OCI-LY7 (cell line): ENCODE data around the gene CNP. TPM values are rescaled to one million over a fixed set of nuclear protein-coding genes. Genes with fewer than 3 reads are reported as not detected.

Experiments used
- BruUV-seq: library from RNA; stranded (reverse); fragments of 400-500 nt; replicated peaks from 2 replicates; lab custom pipeline; 2021; lab: Mats Ljungman, UMichigan
- CTCF ChIA-PET: fragments of 300-600 bp; sonication (Branson Sonifier 250); formaldehyde crosslinking; loops from one replicate; lab custom pipeline; 2022; ENCODE audit warnings: antibody characterized with exemption; ENCODE audit not compliant: unreplicated experiment; lab: Charles Lee
- POLR2A ChIA-PET: fragments of 300-600 bp; sonication (Branson Sonifier 250); formaldehyde crosslinking; loops from one replicate; lab custom pipeline; 2022; ENCODE audit warnings: antibody characterized with exemption; lab: Charles Lee
- DNase-seq: peaks from one replicate; pipeline ENCODE4 v3.0.0-alpha.2; 2015; ENCODE audit warnings: low spot score
- H2AFZ ChIP-seq: fragments of 200-600 bp; sonication (generic), shearing (Covaris generic); 2 replicates; pipeline ENCODE4 v1.6.1; 2014; ENCODE audit warnings: mild to moderate bottlenecking, antibody characterized with exemption, low read length, moderate library complexity
- H3K27ac ChIP-seq: fragments of 200-600 bp; sonication (generic); 2 replicates; pipeline ENCODE4 v1.5.1; 2014; ENCODE audit warnings: mixed run types, low read depth, mild to moderate bottlenecking, moderate library complexity, low read length, inconsistent platforms; ENCODE audit not compliant: poor library complexity, severe bottlenecking
- H3K36me3 ChIP-seq: fragments of 200-600 bp; sonication (generic); 2 replicates; pipeline ENCODE4 v1.6.1; 2014; ENCODE audit warnings: mild to moderate bottlenecking, antibody characterized with exemption, low read length, moderate library complexity, mixed read lengths; ENCODE audit not compliant: insufficient read depth
- H3K4me1 ChIP-seq: fragments of 200-600 bp; sonication (generic); 2 replicates; pipeline ENCODE4 v1.5.1; 2014; ENCODE audit warnings: mild to moderate bottlenecking, low read length; ENCODE audit not compliant: insufficient read depth, poor library complexity, severe bottlenecking
- H3K4me2 ChIP-seq: fragments of 200-600 bp; sonication (generic); 2 replicates; pipeline ENCODE4 v1.6.1; 2014; ENCODE audit warnings: mild to moderate bottlenecking, low read length
- H3K4me3 ChIP-seq: fragments of 200-600 bp; sonication (generic); 2 replicates; pipeline ENCODE4 v1.5.1; 2014; ENCODE audit warnings: mild to moderate bottlenecking, low read depth, low read length; ENCODE audit not compliant: poor library complexity, severe bottlenecking
- H3K79me2 ChIP-seq: fragments of 200-600 bp; sonication (generic); 2 replicates; pipeline ENCODE4 v1.6.1; 2016; ENCODE audit warnings: low read depth, mild to moderate bottlenecking, low read length, moderate library complexity, mixed read lengths; ENCODE audit not compliant: insufficient read depth
- H3K9me2 ChIP-seq: fragments of 200-600 bp; sonication (generic); 2 replicates; pipeline ENCODE4 v1.6.1; 2016; ENCODE audit warnings: mild to moderate bottlenecking, low read length, mixed read lengths; ENCODE audit not compliant: insufficient read depth
- H3K9me3 ChIP-seq: fragments of 200-600 bp; sonication (generic); 2 replicates; pipeline ENCODE4 v1.6.1; 2014; ENCODE audit warnings: mild to moderate bottlenecking, mixed run types, low read length, mixed read lengths
- H4K20me1 ChIP-seq: fragments of 200-600 bp; sonication (generic); 2 replicates; pipeline ENCODE4 v1.6.1; 2014; ENCODE audit warnings: mild to moderate bottlenecking, antibody characterized with exemption, low read length, moderate library complexity, mixed read lengths; ENCODE audit not compliant: insufficient read depth
- EZH2phosphoT487 ChIP-seq: fragments of 200-600 bp; sonication (generic); IDR thresholded peaks from 2 replicates; pipeline ENCODE4 v1.6.1; 2018; ENCODE audit warnings: low read depth, borderline replicate concordance, mild to moderate bottlenecking, mixed run types, antibody characterized with exemption, low read length, moderate library complexity, mixed read lengths
- intact Hi-C: fragments of 100-400 bp; cut with micrococcal nuclease; formaldehyde crosslinking; loops from one replicate; pipeline ENCODE4 v1.10.0; 2022; ENCODE audit not compliant: unreplicated experiment
- total RNA-seq, 2 experiments: library from RNA; depleted of rRNA in 1 of 2; stranded (reverse); fragments of >200 nt in 1 of 2; shearing (Covaris generic) in 1 of 2; gene quantifications; 2 replicates each; pipeline ENCODE4 v1.2.3, GENCODE V29; 2014 to 2022
- TF ChIP-seq, protein P1 (sequence below): fragments of 200-600 bp; sonication (generic); conservative IDR thresholded peaks from 2 replicates; pipeline ENCODE4 v1.5.1; 2014; ENCODE audit warnings: mild to moderate bottlenecking, antibody characterized with exemption, low read length, moderate library complexity, mixed read lengths

The CNP gene
- total RNA-seq, 2 experiments from 2014 or later = 34.1 to 50.6 TPM

DNA sequence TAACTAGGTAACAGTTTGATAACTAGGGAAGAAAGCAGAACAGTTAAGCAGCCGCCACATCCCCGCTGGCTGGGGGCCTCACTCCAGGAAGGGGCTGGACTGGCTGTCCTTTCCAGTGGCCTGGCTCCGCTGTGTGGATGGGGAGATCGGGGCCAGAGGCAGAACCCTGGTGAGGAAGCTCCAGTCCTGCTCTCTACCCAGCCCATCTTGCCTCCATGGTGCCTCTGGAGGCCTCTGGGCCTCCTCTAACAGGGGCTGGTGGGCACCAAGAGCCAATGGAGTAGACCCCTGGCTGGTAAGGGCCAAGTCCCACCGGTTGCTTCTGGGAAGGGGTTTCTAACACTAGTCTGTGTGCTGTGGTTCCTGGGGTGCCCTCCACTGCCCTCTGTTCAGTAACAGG, 8.1 kb downstream of the CNP start:
- H3K36me3 ChIP-seq = peaks cover 87% of the 10 kb centered on the region
- CTCF ChIA-PET = no interaction called here
- TF ChIP-seq, protein P1, sequence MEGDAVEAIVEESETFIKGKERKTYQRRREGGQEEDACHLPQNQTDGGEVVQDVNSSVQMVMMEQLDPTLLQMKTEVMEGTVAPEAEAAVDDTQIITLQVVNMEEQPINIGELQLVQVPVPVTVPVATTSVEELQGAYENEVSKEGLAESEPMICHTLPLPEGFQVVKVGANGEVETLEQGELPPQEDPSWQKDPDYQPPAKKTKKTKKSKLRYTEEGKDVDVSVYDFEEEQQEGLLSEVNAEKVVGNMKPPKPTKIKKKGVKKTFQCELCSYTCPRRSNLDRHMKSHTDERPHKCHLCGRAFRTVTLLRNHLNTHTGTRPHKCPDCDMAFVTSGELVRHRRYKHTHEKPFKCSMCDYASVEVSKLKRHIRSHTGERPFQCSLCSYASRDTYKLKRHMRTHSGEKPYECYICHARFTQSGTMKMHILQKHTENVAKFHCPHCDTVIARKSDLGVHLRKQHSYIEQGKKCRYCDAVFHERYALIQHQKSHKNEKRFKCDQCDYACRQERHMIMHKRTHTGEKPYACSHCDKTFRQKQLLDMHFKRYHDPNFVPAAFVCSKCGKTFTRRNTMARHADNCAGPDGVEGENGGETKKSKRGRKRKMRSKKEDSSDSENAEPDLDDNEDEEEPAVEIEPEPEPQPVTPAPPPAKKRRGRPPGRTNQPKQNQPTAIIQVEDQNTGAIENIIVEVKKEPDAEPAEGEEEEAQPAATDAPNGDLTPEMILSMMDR = no peak
- TF ChIP-seq EZH2phosphoT487 = no peak

DNA sequence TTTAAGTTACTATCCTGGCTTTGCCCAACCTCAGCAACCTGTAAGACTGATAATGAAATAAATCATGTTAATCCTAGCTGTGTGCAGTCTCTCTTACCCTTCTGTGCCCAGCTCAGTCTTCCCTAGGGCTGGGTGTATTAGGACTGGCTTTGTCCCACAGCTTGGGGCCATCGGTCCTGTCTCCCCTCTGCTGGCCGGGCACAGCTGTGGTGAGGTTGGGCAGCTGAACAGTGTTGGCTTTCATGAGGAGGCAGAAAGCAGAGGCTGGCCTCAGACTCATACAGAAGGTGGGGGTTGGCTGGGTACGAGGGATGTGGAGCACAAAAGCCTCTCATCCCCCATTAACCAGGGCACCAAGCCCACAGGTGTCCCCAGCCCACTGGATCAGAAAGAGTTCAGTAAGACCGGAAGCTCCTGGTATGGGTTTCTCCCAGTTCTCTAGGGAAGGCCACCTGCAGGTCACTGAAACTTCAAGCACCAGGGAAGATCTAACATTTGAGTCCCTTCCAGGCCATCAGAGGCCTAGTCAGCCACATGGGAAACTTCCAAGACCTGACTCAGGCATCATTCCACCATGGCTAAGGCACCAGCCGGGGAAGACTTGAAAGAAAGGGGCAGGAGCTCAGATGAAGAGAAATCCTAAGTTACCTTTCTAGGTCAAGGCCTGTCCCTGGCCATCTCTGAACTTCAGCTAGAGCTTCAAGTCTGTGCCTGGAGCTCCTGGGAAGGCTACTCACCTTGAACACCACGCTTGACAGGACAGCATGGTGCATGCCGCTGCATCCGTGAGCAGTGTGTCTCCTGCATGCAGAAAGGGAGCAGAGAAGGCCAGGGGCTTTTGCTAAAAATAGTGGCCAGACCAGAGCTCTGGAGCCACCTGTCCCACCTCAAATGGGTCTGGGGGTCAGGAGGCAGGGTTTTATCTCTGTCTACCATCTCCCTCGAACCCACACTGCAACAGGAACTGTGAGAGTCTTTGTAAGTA, 8.8 kb downstream of the CNP start:
- no peaks in the 10 kb centered on the region for H4K20me1 ChIP-seq
- H3K79me2 ChIP-seq = no peaks in the 10 kb centered on the region
- peaks cover 92% of the 10 kb centered on the region for H3K36me3 ChIP-seq
- no peaks in the 10 kb centered on the region for H3K4me1 ChIP-seq
- H3K27ac ChIP-seq = no peak overlapping the region
- ChIA-PET POLR2A (interaction anchor here (0.6 to 1.2 kb wide), 2 partner anchors 8 to 42 kb away, joined by 3 read pairs; partner anchors contain the start of gene DNAJC7), CTCF (no interaction called here)
- no peak for DNase-seq
- H3K9me2 ChIP-seq = no peaks in the 10 kb centered on the region
- H2AFZ ChIP-seq = no peak overlapping the region
- no peak overlapping the region for H3K4me3 ChIP-seq
- no peak overlapping the region for H3K4me2 ChIP-seq
- no peaks in the 10 kb centered on the region for H3K9me3 ChIP-seq
- intact Hi-C loops = no loop called here
- no TSS peak for BruUV-seq
- no peak for TF ChIP-seq EZH2phosphoT487
- TF ChIP-seq, protein P1 = no peak

More for the DNA sequence above, 8.1 kb downstream of the CNP start:
- DNase-seq = no peak
- H3K4me3 ChIP-seq = no peak overlapping the region
- H3K4me1 ChIP-seq = no peaks in the 10 kb centered on the region
- POLR2A ChIA-PET = no interaction called here
- no TSS peak for BruUV-seq
- H3K4me2 ChIP-seq = no peak overlapping the region
- H4K20me1 ChIP-seq = no peaks in the 10 kb centered on the region
- no peaks in the 10 kb centered on the region for H3K9me2 ChIP-seq
- H3K9me3 ChIP-seq = no peaks in the 10 kb centered on the region
- H3K79me2 ChIP-seq = no peaks in the 10 kb centered on the region
- H3K27ac ChIP-seq = no peak overlapping the region
- no peak overlapping the region for H2AFZ ChIP-seq
- intact Hi-C loops = no loop called here
